ENCODE measurements around the gene ELMO2. TPM values are rescaled to one million over a fixed set of nuclear protein-coding genes. Genes with fewer than 3 reads are reported as not detected.
A peak's percentile ranks its signal among the peaks of the same experiment; 100 is the strongest.

ELMO2 gene
- total and polyA plus RNA-seq, 2 experiments from 2014 or later, result 38.0 to 38.7 TPM

DNA sequence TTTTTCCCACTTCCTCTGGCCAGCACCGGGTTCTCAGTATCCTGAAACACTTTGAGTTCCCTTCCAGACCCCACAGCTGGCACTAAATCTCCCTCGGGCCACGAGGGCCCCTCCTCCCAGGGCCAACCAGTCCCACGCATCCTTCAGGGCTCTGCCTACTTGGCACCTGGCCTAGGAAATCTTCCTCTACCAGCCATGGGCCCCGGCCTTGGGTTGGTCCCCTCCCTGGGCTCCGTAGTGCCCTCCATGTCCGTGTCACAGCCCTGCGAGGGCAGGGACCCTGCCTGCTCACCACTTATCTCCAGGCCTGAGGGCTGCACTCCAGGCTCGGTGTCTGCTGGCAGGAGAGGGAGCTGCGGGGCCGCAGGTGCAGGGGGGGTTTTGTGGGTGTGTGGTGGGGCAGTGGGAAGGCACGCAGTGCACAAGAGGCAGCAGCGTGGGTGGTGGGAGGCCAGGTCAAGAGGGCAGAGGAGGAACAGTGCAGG is 49.3 kb downstream of the ELMO2 start:
- H3K27ac ChIP-seq, result no peak overlapping the region
- H3K4me3 ChIP-seq, result no peak overlapping the region
- H3K4me1 ChIP-seq (ENCODE audit: low read depth), result peaks cover 20% of the 10 kb centered on the region
- TF ChIP-seq, protein P1, sequence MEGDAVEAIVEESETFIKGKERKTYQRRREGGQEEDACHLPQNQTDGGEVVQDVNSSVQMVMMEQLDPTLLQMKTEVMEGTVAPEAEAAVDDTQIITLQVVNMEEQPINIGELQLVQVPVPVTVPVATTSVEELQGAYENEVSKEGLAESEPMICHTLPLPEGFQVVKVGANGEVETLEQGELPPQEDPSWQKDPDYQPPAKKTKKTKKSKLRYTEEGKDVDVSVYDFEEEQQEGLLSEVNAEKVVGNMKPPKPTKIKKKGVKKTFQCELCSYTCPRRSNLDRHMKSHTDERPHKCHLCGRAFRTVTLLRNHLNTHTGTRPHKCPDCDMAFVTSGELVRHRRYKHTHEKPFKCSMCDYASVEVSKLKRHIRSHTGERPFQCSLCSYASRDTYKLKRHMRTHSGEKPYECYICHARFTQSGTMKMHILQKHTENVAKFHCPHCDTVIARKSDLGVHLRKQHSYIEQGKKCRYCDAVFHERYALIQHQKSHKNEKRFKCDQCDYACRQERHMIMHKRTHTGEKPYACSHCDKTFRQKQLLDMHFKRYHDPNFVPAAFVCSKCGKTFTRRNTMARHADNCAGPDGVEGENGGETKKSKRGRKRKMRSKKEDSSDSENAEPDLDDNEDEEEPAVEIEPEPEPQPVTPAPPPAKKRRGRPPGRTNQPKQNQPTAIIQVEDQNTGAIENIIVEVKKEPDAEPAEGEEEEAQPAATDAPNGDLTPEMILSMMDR (IDR thresholded peaks at IDR 0.05; ENCODE audit: low read depth, low read length), result no peak
- H3K9me3 ChIP-seq (ENCODE audit: low read depth), result no peaks in the 10 kb centered on the region
- peak in 1 of 2 donors; percentile 15 for DNase-seq (ENCODE audit: low read depth in 1 of 2, low spot score in 1 of 2)
- no peaks in the 10 kb centered on the region for H3K27me3 ChIP-seq
- peaks cover 4% of the 10 kb centered on the region for H3K36me3 ChIP-seq

DNA sequence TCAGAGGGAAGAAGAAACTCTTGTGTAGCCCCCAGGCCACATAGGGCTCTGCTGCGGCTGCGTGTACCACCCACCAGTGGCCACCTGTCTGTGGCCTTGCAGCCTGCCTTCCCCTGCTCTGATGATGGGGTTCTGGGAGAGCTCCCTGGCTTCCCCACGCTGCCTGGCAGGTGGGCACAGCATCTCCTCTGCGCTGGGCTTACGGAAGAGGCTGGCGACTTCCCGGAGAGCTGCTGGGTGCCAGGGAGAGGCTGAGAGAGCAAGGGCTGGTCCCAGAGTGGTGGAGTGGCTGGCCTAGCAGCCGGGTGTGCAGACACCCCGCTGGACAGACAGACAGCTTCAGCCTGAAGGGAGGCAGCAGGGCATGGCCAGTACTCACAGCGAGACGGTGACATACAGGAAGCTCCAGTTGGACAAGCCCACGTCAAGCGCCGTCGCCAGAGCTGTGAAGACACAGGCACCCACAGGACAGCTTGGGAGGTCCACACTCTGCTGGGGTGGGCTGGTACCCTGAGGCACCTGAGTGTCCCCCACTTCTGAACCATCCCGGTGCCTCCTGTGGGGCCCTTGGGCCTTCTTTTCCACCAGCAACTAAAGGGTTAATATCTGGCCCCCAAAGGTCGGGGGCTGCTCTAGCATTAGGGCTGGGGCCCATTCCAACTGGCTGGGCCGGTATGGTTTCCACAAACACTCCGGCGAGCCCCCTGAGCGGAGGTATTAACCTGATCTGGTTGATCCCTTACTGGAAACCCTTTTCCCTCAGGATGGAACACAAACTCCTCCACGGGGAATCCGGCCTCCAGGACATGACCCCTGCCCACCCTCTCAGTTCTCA is 50.0 kb downstream of the ELMO2 start:
- peaks cover 20% of the 10 kb centered on the region for H3K4me1 ChIP-seq (ENCODE audit: low read depth)

DNA sequence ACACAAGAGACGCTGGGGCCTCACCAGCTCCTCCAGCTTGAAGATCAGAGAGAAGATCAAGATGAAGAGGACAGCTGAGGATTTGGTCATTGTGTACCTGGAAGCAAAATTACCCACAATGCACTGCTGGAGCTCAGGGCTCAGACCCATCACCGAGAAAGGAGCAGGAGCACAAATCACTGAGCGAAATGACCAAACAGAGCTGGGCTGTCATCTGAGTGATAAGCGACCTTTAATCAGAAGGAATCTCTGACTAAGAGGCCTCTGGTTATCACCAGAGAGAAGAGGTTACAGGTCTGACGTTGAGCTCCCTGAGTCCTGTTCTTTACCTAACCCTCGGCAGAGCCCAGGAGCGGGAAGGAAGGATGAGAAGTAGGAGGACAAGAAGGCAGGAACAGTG is 50.6 kb downstream of the ELMO2 start:
- H3K4me3 ChIP-seq, result no peak overlapping the region
- H3K36me3 ChIP-seq, result peaks cover 7% of the 10 kb centered on the region
- TF ChIP-seq, protein P1 (IDR thresholded peaks at IDR 0.05; ENCODE audit: low read depth, low read length), result no peak
- H3K27ac ChIP-seq, result no peak overlapping the region
- DNase-seq (ENCODE audit: low read depth in 1 of 2, low spot score in 1 of 2), result no peak
- peaks cover 23% of the 10 kb centered on the region for H3K4me1 ChIP-seq (ENCODE audit: low read depth)
- H3K9me3 ChIP-seq (ENCODE audit: low read depth), result no peaks in the 10 kb centered on the region
- H3K27me3 ChIP-seq, result no peaks in the 10 kb centered on the region

More for the DNA sequence above, 50.0 kb downstream of the ELMO2 start:
- H3K27ac ChIP-seq, result no peak overlapping the region
- H3K4me3 ChIP-seq, result no peak overlapping the region
- no peak for DNase-seq (ENCODE audit: low read depth in 1 of 2, low spot score in 1 of 2)
- H3K36me3 ChIP-seq, result peaks cover 7% of the 10 kb centered on the region
- TF ChIP-seq, protein P1 (IDR thresholded peaks at IDR 0.05; ENCODE audit: low read depth, low read length), result no peak
- no peaks in the 10 kb centered on the region for H3K9me3 ChIP-seq (ENCODE audit: low read depth)
- H3K27me3 ChIP-seq, result no peaks in the 10 kb centered on the region

DNA sequence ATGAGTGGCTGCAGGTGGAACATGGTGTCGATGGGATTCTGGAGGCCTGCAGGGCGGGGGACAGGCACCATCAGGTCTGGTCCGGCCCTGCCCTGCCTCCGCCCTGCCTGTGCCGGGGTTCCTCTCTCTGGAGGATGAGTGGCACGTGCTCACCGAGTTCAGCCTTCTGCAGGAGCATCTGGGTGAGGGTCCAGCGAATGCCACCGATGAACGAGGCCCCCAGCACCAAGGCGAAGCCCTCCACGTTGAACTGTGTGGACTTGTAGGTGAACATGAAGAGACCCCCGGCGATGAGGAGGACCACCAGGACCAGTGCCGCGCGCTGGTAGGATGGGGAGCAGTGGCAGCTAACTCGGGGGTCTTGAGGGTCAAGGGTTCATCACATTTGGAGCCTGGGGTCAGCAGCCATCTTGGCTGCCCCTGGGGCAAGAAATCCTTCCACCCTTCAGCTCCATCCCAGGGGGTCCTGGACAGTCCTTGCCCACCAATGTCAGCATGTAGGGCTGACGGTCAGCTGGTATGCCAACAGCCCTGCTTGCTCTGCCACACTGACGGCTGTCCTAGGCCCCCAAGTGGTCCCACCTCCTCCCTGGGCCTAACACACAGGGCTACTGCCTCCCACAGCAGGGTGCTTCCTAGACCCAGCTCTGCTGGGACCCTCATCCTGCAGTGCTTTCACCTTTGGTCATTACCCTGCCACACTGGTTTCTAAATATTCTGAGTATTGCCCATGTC is 51.3 kb downstream of the ELMO2 start:
- no peaks in the 10 kb centered on the region for H3K9me3 ChIP-seq (ENCODE audit: low read depth)
- no peak for DNase-seq (ENCODE audit: low read depth in 1 of 2, low spot score in 1 of 2)
- no peak overlapping the region for H3K4me3 ChIP-seq
- no peak overlapping the region for H3K27ac ChIP-seq
- peaks cover 27% of the 10 kb centered on the region for H3K4me1 ChIP-seq (ENCODE audit: low read depth)
- H3K36me3 ChIP-seq, result peaks cover 7% of the 10 kb centered on the region
- TF ChIP-seq, protein P1 (IDR thresholded peaks at IDR 0.05; ENCODE audit: low read depth, low read length), result no peak
- no peaks in the 10 kb centered on the region for H3K27me3 ChIP-seq

DNA sequence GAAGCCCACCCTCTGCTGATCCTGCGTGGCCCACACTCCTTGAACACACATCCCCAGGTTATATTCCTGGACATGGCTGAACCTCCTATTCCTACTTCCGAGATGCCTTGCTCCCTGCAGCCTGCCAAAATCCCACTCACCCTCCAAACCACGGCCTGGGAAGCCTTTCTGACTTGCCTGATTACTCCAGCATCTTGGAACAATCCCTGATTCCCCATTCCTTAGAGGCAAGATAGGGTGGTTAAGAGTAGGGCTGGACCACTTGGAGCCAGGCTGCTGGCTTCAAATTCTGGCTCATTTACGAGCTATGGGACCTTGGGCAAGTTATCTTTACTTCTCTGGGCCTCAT is 52.2 kb downstream of the ELMO2 start:
- Histone ChIP-seq H3K27me3 (no peaks in the 10 kb centered on the region), H3K4me1 (ENCODE audit: low read depth) (peaks cover 18% of the 10 kb centered on the region), H3K36me3 (peaks cover 7% of the 10 kb centered on the region), H3K9me3 (ENCODE audit: low read depth) (no peaks in the 10 kb centered on the region), H3K4me3 (no peak overlapping the region), H3K27ac (no peak overlapping the region)
- TF ChIP-seq, protein P1 (IDR thresholded peaks at IDR 0.05; ENCODE audit: low read depth, low read length), result no peak
- DNase-seq (ENCODE audit: low read depth in 1 of 2, low spot score in 1 of 2), result no peak
